ENCODE results near the gene DBNL. TPM values are rescaled to one million over a fixed set of nuclear protein-coding genes. Genes with fewer than 3 reads are reported as not detected.
A peak's percentile ranks its signal among the peaks of the same experiment; 100 is the strongest.

Gene DBNL
- total RNA-seq, 1 donor from 2014 or later = 154 TPM

- Mint-ChIP-seq H3K36me3 (ENCODE audit: unreplicated experiment) (no peaks in the 10 kb centered on the region), H3K4me1 (ENCODE audit: low read depth, unreplicated experiment) (peaks cover 18% of the 10 kb centered on the region), H3K4me3 (ENCODE audit: unreplicated experiment) (peak overlapping the region; percentile 53), H3K27ac (ENCODE audit: unreplicated experiment) (peak overlapping the region; percentile 59), H3K9me3 (ENCODE audit: unreplicated experiment) (peaks cover 28% of the 10 kb centered on the region), H3K27me3 (ENCODE audit: unreplicated experiment) (peaks cover 16% of the 10 kb centered on the region)
- TF ChIP-seq CTCF (IDR thresholded peaks at IDR 0.05; ENCODE audit: partially characterized antibody, unreplicated experiment) = no peak
- DNase-seq = no peak
Observed at GRCh38 chr7:44067064-44067951, 22.8 kb downstream of the DBNL start.

GRCh38 chr7:44068054-44068453 lies 23.6 kb downstream of the DBNL start:
- peaks cover 13% of the 10 kb centered on the region for H3K27me3 Mint-ChIP-seq (ENCODE audit: unreplicated experiment)
- no peaks in the 10 kb centered on the region for H3K36me3 Mint-ChIP-seq (ENCODE audit: unreplicated experiment)
- no peak for DNase-seq
- no peak for TF ChIP-seq CTCF (IDR thresholded peaks at IDR 0.05; ENCODE audit: partially characterized antibody, unreplicated experiment)
- peaks cover 18% of the 10 kb centered on the region for H3K4me1 Mint-ChIP-seq (ENCODE audit: low read depth, unreplicated experiment)
- no peak overlapping the region for H3K27ac Mint-ChIP-seq (ENCODE audit: unreplicated experiment)
- peak overlapping the region; percentile 30 for H3K4me3 Mint-ChIP-seq (ENCODE audit: unreplicated experiment)
- H3K9me3 Mint-ChIP-seq (ENCODE audit: unreplicated experiment) = peaks cover 29% of the 10 kb centered on the region

GRCh38 chr7:44071726-44072363 lies 27.3 kb downstream of the DBNL start:
- H3K36me3 Mint-ChIP-seq (ENCODE audit: unreplicated experiment) = no peaks in the 10 kb centered on the region
- peaks cover 23% of the 10 kb centered on the region for H3K9me3 Mint-ChIP-seq (ENCODE audit: unreplicated experiment)
- peak overlapping the region; percentile 33 for H3K27ac Mint-ChIP-seq (ENCODE audit: unreplicated experiment)
- DNase-seq = no peak
- no peak overlapping the region for H3K4me3 Mint-ChIP-seq (ENCODE audit: unreplicated experiment)
- peaks cover 8% of the 10 kb centered on the region for H3K4me1 Mint-ChIP-seq (ENCODE audit: low read depth, unreplicated experiment)
- H3K27me3 Mint-ChIP-seq (ENCODE audit: unreplicated experiment) = peaks cover 9% of the 10 kb centered on the region
- no peak for TF ChIP-seq CTCF (IDR thresholded peaks at IDR 0.05; ENCODE audit: partially characterized antibody, unreplicated experiment)

- TF ChIP-seq CTCF (IDR thresholded peaks at IDR 0.05; ENCODE audit: partially characterized antibody, unreplicated experiment) = peak; percentile 80
- H3K4me1 Mint-ChIP-seq (ENCODE audit: low read depth, unreplicated experiment) = peaks cover 4% of the 10 kb centered on the region
- DNase-seq = peak; percentile 83
- H3K27me3 Mint-ChIP-seq (ENCODE audit: unreplicated experiment) = peaks cover 9% of the 10 kb centered on the region
- H3K9me3 Mint-ChIP-seq (ENCODE audit: unreplicated experiment) = peaks cover 23% of the 10 kb centered on the region
- peak overlapping the region; percentile 33 for H3K27ac Mint-ChIP-seq (ENCODE audit: unreplicated experiment)
- H3K4me3 Mint-ChIP-seq (ENCODE audit: unreplicated experiment) = no peak overlapping the region
- peaks cover 2% of the 10 kb centered on the region for H3K36me3 Mint-ChIP-seq (ENCODE audit: unreplicated experiment)
Observed at GRCh38 chr7:44072364-44073231, 28.1 kb downstream of the DBNL start.

Data from glutamatergic neuron (in vitro differentiated cells).